ENCODE results near the gene TSPAN5. TPM values are rescaled to one million over a fixed set of nuclear protein-coding genes. Genes with fewer than 3 reads are reported as not detected.

TSPAN5 gene
- total and polyA plus RNA-seq, 4 experiments from 2014 or later = 16.8 to 40.4 (median 25.7) TPM

DNA sequence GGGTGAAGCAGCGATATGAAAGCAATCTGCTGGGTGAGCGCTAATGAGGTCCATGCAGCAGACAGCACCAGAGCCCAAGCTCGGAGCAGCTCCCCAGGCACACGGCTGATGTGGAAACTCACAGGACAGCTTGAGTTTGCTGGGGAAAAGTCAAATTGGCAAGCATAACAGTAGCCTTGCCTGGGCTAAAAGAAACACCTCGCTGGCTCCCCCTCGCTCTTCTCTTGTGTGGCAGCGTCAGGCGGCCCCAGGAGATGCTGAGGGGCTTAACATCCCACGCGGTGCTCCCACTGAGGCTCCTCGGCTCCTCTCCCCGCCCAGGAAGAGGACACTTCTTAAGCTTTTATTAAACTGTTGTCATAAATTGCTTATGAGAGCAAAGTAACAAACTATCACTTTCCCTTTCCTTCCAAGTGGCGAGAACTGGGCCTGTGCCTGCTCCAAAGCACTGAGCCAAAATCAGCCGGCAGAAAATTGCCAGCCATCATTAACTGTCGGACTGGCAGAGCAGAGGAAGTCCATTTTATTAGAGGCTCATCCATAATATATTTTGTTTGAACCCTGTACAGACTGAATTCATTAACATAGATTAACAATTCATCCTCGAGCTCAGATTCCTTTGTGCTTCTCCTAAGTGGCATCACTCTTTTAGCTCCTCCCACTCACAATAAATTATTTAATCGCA, 111.4 kb downstream of the TSPAN5 start:
- Histone ChIP-seq H3K9me3 (ENCODE audit: control insufficient read depth in 1 of 2, low read length in 2 of 2) (no peaks in the 10 kb centered on the region), H3K36me3 (ENCODE audit: insufficient read depth, low read length) (no peaks in the 10 kb centered on the region), H3K4me3 (ENCODE audit: low read length in 2 of 2) (no peak overlapping the region), H3K27ac (ENCODE audit: low read depth, low read length) (no peak overlapping the region), H3K27me3 (ENCODE audit: insufficient read depth, low read length) (no peaks in the 10 kb centered on the region), H3K4me1 (ENCODE audit: insufficient read depth, low read length) (peaks cover 8% of the 10 kb centered on the region)
- intact Hi-C loops (cut with micrococcal nuclease) = no loop called here
- POLR2A ChIA-PET (ENCODE audit: partially characterized antibody) = no interaction called here
- CTCF ChIA-PET (ENCODE audit: partially characterized antibody) = no interaction called here
- Mint-ChIP-seq H3K27ac (peak overlapping the region in 1 of 7 donors; percentile 27), H3K4me1 (peaks cover 10 to 30% (median 19%) of the 10 kb centered on the region in 4 donors), H3K36me3 (peaks cover 3% of the 10 kb centered on the region in 2 donors), H3K27me3 (no peaks in the 10 kb centered on the region), H3K4me3 (no peak overlapping the region), H3K9me3 (peaks cover 0 to 11% (median 0%) of the 10 kb centered on the region in 8 donors)
- no peak for DNase-seq

DNA sequence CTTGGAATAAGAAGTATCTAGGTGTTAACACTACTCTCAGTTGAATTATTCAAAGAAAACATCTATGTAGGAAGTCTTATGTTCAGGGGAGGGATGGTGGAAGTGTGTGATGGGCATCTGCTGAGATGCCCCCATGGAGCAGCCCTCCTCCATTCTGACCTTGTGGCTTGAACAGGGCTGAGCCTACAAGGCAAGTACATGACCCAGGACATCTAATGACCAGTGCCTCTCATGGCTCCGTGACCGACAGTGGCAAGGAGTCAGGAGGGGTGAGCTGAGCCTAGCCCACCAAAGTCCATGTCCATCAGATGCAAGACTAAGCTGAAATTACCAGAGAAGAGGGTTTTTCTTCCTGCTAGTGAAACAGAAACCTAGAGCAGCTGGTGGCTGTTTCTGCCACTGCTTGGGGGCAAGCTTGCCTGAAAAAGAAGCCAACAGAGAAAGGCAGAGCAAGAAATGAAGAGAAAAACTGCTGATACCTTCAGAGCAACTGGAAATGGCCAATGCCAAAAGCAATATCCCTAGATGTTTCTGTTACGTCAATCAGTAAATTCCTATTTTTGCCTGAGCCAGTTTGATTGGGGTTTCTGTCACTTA, 113.5 kb downstream of the TSPAN5 start:
- Histone ChIP-seq H3K4me3 (ENCODE audit: low read length in 2 of 2) (no peak overlapping the region), H3K27ac (ENCODE audit: low read depth, low read length) (no peak overlapping the region), H3K27me3 (ENCODE audit: insufficient read depth, low read length) (no peaks in the 10 kb centered on the region), H3K4me1 (ENCODE audit: insufficient read depth, low read length) (peaks cover 8% of the 10 kb centered on the region), H3K36me3 (ENCODE audit: insufficient read depth, low read length) (no peaks in the 10 kb centered on the region), H3K9me3 (ENCODE audit: control insufficient read depth in 1 of 2, low read length in 2 of 2) (no peaks in the 10 kb centered on the region)
- Mint-ChIP-seq H3K9me3 (peaks cover 0 to 5% (median 0%) of the 10 kb centered on the region in 8 donors), H3K4me3 (no peak overlapping the region), H3K27me3 (no peaks in the 10 kb centered on the region), H3K27ac (peak overlapping the region in 3 of 7 donors; percentile 9 to 79 (median 23)), H3K36me3 (no peaks in the 10 kb centered on the region), H3K4me1 (peaks cover 10 to 27% (median 21%) of the 10 kb centered on the region in 4 donors)
- ChIA-PET POLR2A (ENCODE audit: partially characterized antibody) (no interaction called here), CTCF (ENCODE audit: partially characterized antibody) (no interaction called here)
- DNase-seq = no peak
- intact Hi-C loops (cut with micrococcal nuclease) = no loop called here

DNA sequence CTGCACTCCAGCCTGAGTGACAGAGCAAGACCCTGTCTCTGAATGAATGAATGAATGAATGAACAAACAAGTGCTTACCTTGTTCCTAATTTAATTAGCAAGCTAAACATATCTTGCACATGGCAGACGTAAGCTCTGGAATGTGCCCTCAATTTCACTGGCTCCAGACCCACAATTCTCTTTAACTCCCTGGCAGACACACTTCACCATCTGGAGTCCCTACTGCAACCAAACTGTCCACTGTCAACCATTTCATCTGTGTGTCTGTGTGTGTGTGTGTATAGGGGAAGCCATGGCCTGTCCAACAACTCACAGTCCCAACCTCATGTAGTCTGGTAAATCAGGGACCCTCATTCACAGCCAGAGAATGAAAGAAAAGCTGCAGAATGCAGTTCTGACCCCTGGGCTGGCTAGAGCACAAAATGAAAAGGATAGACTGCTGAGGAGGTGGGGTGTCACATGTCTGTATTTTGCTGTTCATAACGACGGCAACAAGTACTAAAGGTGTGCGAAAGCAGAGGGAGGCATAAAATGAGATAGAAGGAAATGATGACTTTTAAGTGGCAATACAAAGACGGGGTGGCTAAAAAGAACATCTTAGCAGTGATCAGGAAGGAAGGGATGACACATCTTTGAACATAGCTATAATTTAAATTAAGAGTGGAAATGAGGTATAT, 114.1 kb downstream of the TSPAN5 start:
- ChIA-PET CTCF (ENCODE audit: partially characterized antibody) (no interaction called here), POLR2A (ENCODE audit: partially characterized antibody) (no interaction called here)
- DNase-seq = no peak
- H3K4me3 Mint-ChIP-seq = peak overlapping the region in 1 of 8 donors; percentile 37
- peaks cover 8% of the 10 kb centered on the region for H3K4me1 ChIP-seq (ENCODE audit: insufficient read depth, low read length)
- no peak overlapping the region for H3K27ac ChIP-seq (ENCODE audit: low read depth, low read length)
- no peaks in the 10 kb centered on the region for H3K9me3 ChIP-seq (ENCODE audit: control insufficient read depth in 1 of 2, low read length in 2 of 2)
- no peak overlapping the region for H3K4me3 ChIP-seq (ENCODE audit: low read length in 2 of 2)
- intact Hi-C loops (cut with micrococcal nuclease) = no loop called here
- no peaks in the 10 kb centered on the region for H3K27me3 Mint-ChIP-seq
- H3K9me3 Mint-ChIP-seq = peaks cover 0 to 5% (median 0%) of the 10 kb centered on the region in 8 donors
- no peaks in the 10 kb centered on the region for H3K36me3 Mint-ChIP-seq
- H3K27me3 ChIP-seq (ENCODE audit: insufficient read depth, low read length) = no peaks in the 10 kb centered on the region
- peaks cover 11 to 27% (median 21%) of the 10 kb centered on the region in 4 donors for H3K4me1 Mint-ChIP-seq
- peak overlapping the region in 2 of 7 donors; percentile 0 to 23 for H3K27ac Mint-ChIP-seq
- no peaks in the 10 kb centered on the region for H3K36me3 ChIP-seq (ENCODE audit: insufficient read depth, low read length)

DNA sequence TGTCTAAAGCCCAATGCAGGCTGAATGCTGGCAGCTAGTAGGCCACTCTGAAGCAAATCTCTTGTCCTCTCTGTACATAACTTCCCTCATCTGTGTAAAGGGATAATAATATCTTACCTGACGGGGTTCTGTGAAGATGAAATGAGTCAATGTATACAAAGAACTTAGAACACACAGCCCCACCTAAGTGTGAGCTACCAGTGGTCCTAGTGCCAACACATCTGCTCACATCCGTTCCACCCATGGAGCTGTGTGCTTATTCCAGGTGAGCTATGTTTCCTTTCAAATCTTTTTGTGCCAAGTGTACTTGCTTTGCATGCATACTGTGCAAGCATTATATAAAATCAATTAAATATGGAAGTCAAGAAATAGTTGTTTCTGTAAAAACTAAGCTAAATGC, 116.4 kb downstream of the TSPAN5 start:
- Mint-ChIP-seq H3K9me3 (peaks cover 0 to 1% (median 0%) of the 10 kb centered on the region in 8 donors), H3K27me3 (no peaks in the 10 kb centered on the region), H3K4me1 (peaks cover 9 to 22% (median 16%) of the 10 kb centered on the region in 4 donors), H3K4me3 (no peak overlapping the region), H3K27ac (no peak overlapping the region), H3K36me3 (peaks cover 0 to 7% of the 10 kb centered on the region in 2 donors)
- intact Hi-C loops (cut with micrococcal nuclease) = no loop called here
- H3K27ac ChIP-seq (ENCODE audit: low read depth, low read length) = no peak overlapping the region
- peaks cover 8% of the 10 kb centered on the region for H3K4me1 ChIP-seq (ENCODE audit: insufficient read depth, low read length)
- H3K27me3 ChIP-seq (ENCODE audit: insufficient read depth, low read length) = no peaks in the 10 kb centered on the region
- CTCF ChIA-PET (ENCODE audit: partially characterized antibody) = no interaction called here
- H3K36me3 ChIP-seq (ENCODE audit: insufficient read depth, low read length) = no peaks in the 10 kb centered on the region
- no peaks in the 10 kb centered on the region for H3K9me3 ChIP-seq (ENCODE audit: control insufficient read depth in 1 of 2, low read length in 2 of 2)
- POLR2A ChIA-PET (ENCODE audit: partially characterized antibody) = no interaction called here
- DNase-seq = no peak
- no peak overlapping the region for H3K4me3 ChIP-seq (ENCODE audit: low read length in 2 of 2)

DNA sequence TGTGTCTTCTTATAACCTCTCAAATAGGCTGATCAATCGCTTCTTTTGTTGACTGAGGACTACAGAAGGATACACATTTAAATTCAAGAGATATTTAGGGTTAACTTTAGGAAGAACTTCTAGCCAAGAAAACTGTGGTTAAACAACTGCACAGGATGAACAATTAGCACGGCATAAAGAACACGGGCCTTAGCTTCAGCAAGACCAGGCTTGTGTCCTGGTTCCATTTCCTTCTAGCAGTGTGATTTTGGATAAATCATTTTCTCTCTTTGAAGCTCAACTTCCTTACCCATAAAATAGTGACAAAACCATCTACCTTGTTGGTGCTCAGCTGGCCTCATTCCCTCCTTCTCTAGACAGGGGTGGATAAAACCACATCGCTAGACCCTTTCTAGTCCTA, 117.6 kb downstream of the TSPAN5 start:
- Mint-ChIP-seq H3K27ac (no peak overlapping the region), H3K27me3 (no peaks in the 10 kb centered on the region), H3K4me3 (no peak overlapping the region), H3K9me3 (no peaks in the 10 kb centered on the region), H3K36me3 (peaks cover 0 to 12% of the 10 kb centered on the region in 2 donors), H3K4me1 (peaks cover 12 to 19% (median 15%) of the 10 kb centered on the region in 4 donors)
- no peak for DNase-seq
- intact Hi-C loops (cut with micrococcal nuclease) = no loop called here
- H3K27ac ChIP-seq (ENCODE audit: low read depth, low read length) = no peak overlapping the region
- H3K4me3 ChIP-seq (ENCODE audit: low read length in 2 of 2) = no peak overlapping the region
- POLR2A ChIA-PET (ENCODE audit: partially characterized antibody) = interaction anchor here (0.6 kb wide), 1 partner anchor 62 kb away, joined by 3 read pairs; no protein-coding TSS in a partner anchor
- CTCF ChIA-PET (ENCODE audit: partially characterized antibody) = no interaction called here
- no peaks in the 10 kb centered on the region for H3K27me3 ChIP-seq (ENCODE audit: insufficient read depth, low read length)
- H3K9me3 ChIP-seq (ENCODE audit: control insufficient read depth in 1 of 2, low read length in 2 of 2) = no peaks in the 10 kb centered on the region
- peaks cover 8% of the 10 kb centered on the region for H3K4me1 ChIP-seq (ENCODE audit: insufficient read depth, low read length)
- no peaks in the 10 kb centered on the region for H3K36me3 ChIP-seq (ENCODE audit: insufficient read depth, low read length)

DNA sequence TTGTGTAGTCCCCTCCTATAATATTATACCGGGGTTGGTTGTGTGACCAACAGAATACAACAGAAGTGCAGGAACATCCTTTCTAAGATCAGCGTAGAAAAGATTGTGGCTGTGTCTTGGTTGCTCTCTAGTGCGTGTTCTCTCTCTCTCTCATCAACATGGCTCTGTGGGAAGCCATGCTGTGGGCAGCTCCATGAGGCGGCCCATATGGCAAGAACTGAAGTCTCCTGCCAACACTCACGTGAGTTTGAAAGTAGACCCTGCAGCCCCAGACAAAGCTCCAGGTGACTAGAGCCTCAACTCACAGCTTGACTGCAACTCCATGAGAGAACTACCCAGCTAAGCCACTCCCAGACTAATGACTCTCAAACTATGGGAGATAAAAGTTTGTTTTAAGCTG, 118.7 kb downstream of the TSPAN5 start:
- Histone ChIP-seq H3K36me3 (ENCODE audit: insufficient read depth, low read length) (no peaks in the 10 kb centered on the region), H3K27ac (ENCODE audit: low read depth, low read length) (no peak overlapping the region), H3K27me3 (ENCODE audit: insufficient read depth, low read length) (no peaks in the 10 kb centered on the region), H3K9me3 (ENCODE audit: control insufficient read depth in 1 of 2, low read length in 2 of 2) (no peaks in the 10 kb centered on the region), H3K4me3 (ENCODE audit: low read length in 2 of 2) (no peak overlapping the region), H3K4me1 (ENCODE audit: insufficient read depth, low read length) (peaks cover under 1% of the 10 kb centered on the region)
- H3K9me3 Mint-ChIP-seq = no peaks in the 10 kb centered on the region
- no peaks in the 10 kb centered on the region for H3K27me3 Mint-ChIP-seq
- POLR2A ChIA-PET (ENCODE audit: partially characterized antibody) = no interaction called here
- no peak overlapping the region for H3K4me3 Mint-ChIP-seq
- DNase-seq = no peak
- CTCF ChIA-PET (ENCODE audit: partially characterized antibody) = no interaction called here
- intact Hi-C loops (cut with micrococcal nuclease) = no loop called here
- peaks cover 8 to 19% (median 12%) of the 10 kb centered on the region in 4 donors for H3K4me1 Mint-ChIP-seq
- H3K36me3 Mint-ChIP-seq = peaks cover 0 to 16% of the 10 kb centered on the region in 2 donors
- no peak overlapping the region for H3K27ac Mint-ChIP-seq

DNA sequence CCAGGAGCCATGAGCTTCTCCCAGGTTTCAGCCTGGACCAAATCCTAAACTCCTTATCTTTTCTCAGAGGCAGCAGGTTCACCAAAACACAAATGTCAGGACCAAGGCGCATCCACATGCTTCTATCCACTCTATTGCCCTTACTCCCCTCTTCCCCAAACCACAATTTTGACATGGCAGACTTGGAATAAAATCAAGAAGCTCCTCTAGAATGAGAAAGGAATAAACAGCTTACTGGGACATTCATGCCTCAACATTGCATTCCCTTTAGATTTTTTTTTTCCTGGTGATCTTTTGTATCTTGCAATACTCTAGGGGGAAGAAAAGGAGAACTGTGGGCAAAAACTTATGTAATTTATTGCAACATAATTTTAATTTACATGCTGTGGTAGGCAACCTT, 119.1 kb downstream of the TSPAN5 start:
- Histone ChIP-seq H3K36me3 (ENCODE audit: insufficient read depth, low read length) (no peaks in the 10 kb centered on the region), H3K4me3 (ENCODE audit: low read length in 2 of 2) (no peak overlapping the region), H3K9me3 (ENCODE audit: control insufficient read depth in 1 of 2, low read length in 2 of 2) (no peaks in the 10 kb centered on the region), H3K27ac (ENCODE audit: low read depth, low read length) (no peak overlapping the region), H3K27me3 (ENCODE audit: insufficient read depth, low read length) (no peaks in the 10 kb centered on the region), H3K4me1 (ENCODE audit: insufficient read depth, low read length) (no peaks in the 10 kb centered on the region)
- ChIA-PET POLR2A (ENCODE audit: partially characterized antibody) (no interaction called here), CTCF (ENCODE audit: partially characterized antibody) (no interaction called here)
- Mint-ChIP-seq H3K4me3 (no peak overlapping the region), H3K27me3 (no peaks in the 10 kb centered on the region), H3K27ac (no peak overlapping the region), H3K9me3 (no peaks in the 10 kb centered on the region), H3K36me3 (peaks cover 0 to 16% of the 10 kb centered on the region in 2 donors), H3K4me1 (peaks cover 4 to 17% (median 9%) of the 10 kb centered on the region in 4 donors)
- DNase-seq = no peak
- intact Hi-C loops (cut with micrococcal nuclease) = no loop called here
